Liver (tissue), 3 donors: ENCODE data around the gene SCN2B.

ENCODE experiments used
- ATF3 ChIP-seq: IDR thresholded peaks from 2 replicates; pipeline ENCODE4 v1.6.1; 2016; ENCODE audit warnings: antibody characterized with exemption
- CTCF ChIP-seq: fragments of 150-350 bp; IDR thresholded peaks from 2 replicates; pipeline ENCODE4 v1.5.1; 2017; ENCODE audit warnings: improper control_type of control experiment, low read depth, low read length; ENCODE audit not compliant: missing input control
- EGR1 ChIP-seq, 2 donors: IDR thresholded peaks; 2 replicates each; pipeline ENCODE4 v1.6.1; 2016 to 2018; ENCODE audit warnings: antibody characterized with exemption in 2 of 2, low read depth in 2 of 2
- FOXA1 ChIP-seq: IDR thresholded peaks from 2 replicates; pipeline ENCODE4 v1.6.1; 2016; ENCODE audit warnings: antibody characterized with exemption
- HNF4G ChIP-seq: IDR thresholded peaks from 2 replicates; pipeline ENCODE4 v1.6.1; 2016; ENCODE audit warnings: antibody characterized with exemption
- JUND ChIP-seq, 2 donors: IDR thresholded peaks; 2 replicates each; pipeline ENCODE4 v1.6.1; 2016; ENCODE audit warnings: antibody characterized with exemption in 2 of 2
- MAX ChIP-seq: IDR thresholded peaks from 2 replicates; pipeline ENCODE4 v1.6.1; 2016; ENCODE audit warnings: antibody characterized with exemption
- RAD21 ChIP-seq, 2 donors: IDR thresholded peaks; 2 replicates each; pipeline ENCODE4 v1.6.1; 2016; ENCODE audit warnings: antibody characterized with exemption in 2 of 2, mild to moderate bottlenecking in 2 of 2
- REST ChIP-seq: IDR thresholded peaks from 2 replicates; pipeline ENCODE4 v1.6.1; 2016; ENCODE audit warnings: antibody characterized with exemption, mild to moderate bottlenecking
- RXRA ChIP-seq, 2 donors: IDR thresholded peaks; 2 replicates each; pipeline ENCODE4 v1.6.1; 2017 to 2018; ENCODE audit warnings: antibody characterized with exemption in 2 of 2, mild to moderate bottlenecking in 1 of 2
- TAF1 ChIP-seq: conservative IDR thresholded peaks from 2 replicates; pipeline ENCODE4 v1.6.1; 2016; ENCODE audit warnings: antibody characterized with exemption, mild to moderate bottlenecking
- YY1 ChIP-seq: IDR thresholded peaks from 2 replicates; pipeline ENCODE4 v1.6.1; 2016; ENCODE audit warnings: antibody characterized with exemption, mild to moderate bottlenecking
- ZBTB33 ChIP-seq: IDR thresholded peaks from 2 replicates; pipeline ENCODE4 v1.6.1; 2016; ENCODE audit warnings: antibody characterized with exemption
- donor health status: healthy.
- donor health status: healthy.

GRCh38 chr11:118117790-118118601, 58.4 kb downstream of the SCN2B start:
- no peak for TF ChIP-seq CTCF
- TF ChIP-seq RAD21 (IDR thresholded peaks at IDR 0.05): no peak
- TF ChIP-seq REST: no peak
- no peak for TF ChIP-seq FOXA1
- TF ChIP-seq TAF1: no peak
- TF ChIP-seq JUND (IDR thresholded peaks at IDR 0.05): no peak
- TF ChIP-seq EGR1 (IDR thresholded peaks at IDR 0.05; ENCODE audit: low read depth in 2 of 2): no peak
- TF ChIP-seq HNF4G: no peak
- no peak for TF ChIP-seq YY1
- TF ChIP-seq RXRA (IDR thresholded peaks at IDR 0.05): no peak
- no peak for TF ChIP-seq MAX
- no peak for TF ChIP-seq ZBTB33
- no peak for TF ChIP-seq ATF3
